Measurements from ENCODE around the gene RAD51B. TPM values are rescaled to one million over a fixed set of nuclear protein-coding genes. Genes with fewer than 3 reads are reported as not detected.
A peak's percentile ranks its signal among the peaks of the same experiment; 100 is the strongest.

RAD51B gene
- total and polyA plus RNA-seq, 2 of the 13 experiments (the other 11 are each of a cell fraction or from before 2014, with no cell fraction given) = 7.0 to 9.5 TPM

- TF ChIP-seq ZNF607 (CRISPR knock-in tag; IDR thresholded peaks at IDR 0.05; ENCODE audit: borderline replicate concordance) (no peak), ZNF44 (CRISPR knock-in tag; IDR thresholded peaks at IDR 0.05) (no peak), USF2 (IDR thresholded peaks at IDR 0.05; ENCODE audit: low read depth, low read length) (no peak), USF2 (CRISPR knock-in tag; IDR thresholded peaks at IDR 0.05; ENCODE audit: borderline replicate concordance) (no peak), ELK4 (CRISPR knock-in tag; IDR thresholded peaks at IDR 0.05; ENCODE audit: borderline replicate concordance) (no peak), MATR3 (CRISPR knock-in tag; IDR thresholded peaks at IDR 0.05) (no peak), TFE3 (CRISPR knock-in tag; IDR thresholded peaks at IDR 0.05) (no peak), RARG (CRISPR knock-in tag; IDR thresholded peaks at IDR 0.05; ENCODE audit: low read depth) (no peak), CHD2 (IDR thresholded peaks at IDR 0.05; ENCODE audit: low read depth, low read length) (no peak), ZNF687 (CRISPR knock-in tag; IDR thresholded peaks at IDR 0.05) (no peak), HOMEZ (CRISPR knock-in tag; IDR thresholded peaks at IDR 0.05; ENCODE audit: low read depth) (peak; percentile 62; the same call in 1 of the 2 replicates), SALL1 (CRISPR knock-in tag; IDR thresholded peaks at IDR 0.05) (no peak), ZNF788 (CRISPR knock-in tag; IDR thresholded peaks at IDR 0.05; ENCODE audit: borderline replicate concordance) (no peak), THAP9 (CRISPR knock-in tag; IDR thresholded peaks at IDR 0.05; ENCODE audit: borderline replicate concordance) (no peak)
Measured at GRCh38 chr14:68619790-68620574, 800.4 kb downstream of the RAD51B start (continued).

All from HepG2 (cell line).